ENCODE measurements around the gene CACNA2D3.

The CACNA2D3 gene

DNA sequence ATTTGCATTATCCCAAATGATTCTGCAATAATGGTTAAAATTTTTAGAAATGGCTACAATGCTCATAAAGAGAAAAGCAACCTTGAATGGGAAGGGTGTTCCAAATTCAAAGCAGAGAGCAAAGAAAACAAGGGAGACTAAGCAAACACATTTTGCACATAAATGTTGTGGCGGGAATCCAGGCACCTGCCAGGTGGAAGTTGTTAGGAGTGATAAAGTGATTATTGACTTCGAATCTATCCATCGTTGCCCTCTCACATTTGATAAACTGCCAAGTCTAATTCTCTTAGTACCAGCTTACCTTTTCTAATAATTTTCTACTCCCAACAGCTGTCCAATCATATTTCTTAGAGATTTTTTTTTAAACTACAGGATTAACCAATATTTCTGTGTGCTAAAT, 244.5 kb downstream of the CACNA2D3 start:
- 0 out of 2 replicates have a peak, but pooled peaks cover 3% of the 10 kb centered on the region for H3K4me1 ChIP-seq (ENCODE audit: insufficient read depth, low read length)
- no peaks in the 10 kb centered on the region for H3K36me3 ChIP-seq (ENCODE audit: insufficient read depth, low read length)
- H3K9ac ChIP-seq (ENCODE audit: low read depth, low read length): no peak overlapping the region
- H3K9me3 ChIP-seq (ENCODE audit: control insufficient read depth, insufficient read depth, low read length): no peaks in the 10 kb centered on the region

DNA sequence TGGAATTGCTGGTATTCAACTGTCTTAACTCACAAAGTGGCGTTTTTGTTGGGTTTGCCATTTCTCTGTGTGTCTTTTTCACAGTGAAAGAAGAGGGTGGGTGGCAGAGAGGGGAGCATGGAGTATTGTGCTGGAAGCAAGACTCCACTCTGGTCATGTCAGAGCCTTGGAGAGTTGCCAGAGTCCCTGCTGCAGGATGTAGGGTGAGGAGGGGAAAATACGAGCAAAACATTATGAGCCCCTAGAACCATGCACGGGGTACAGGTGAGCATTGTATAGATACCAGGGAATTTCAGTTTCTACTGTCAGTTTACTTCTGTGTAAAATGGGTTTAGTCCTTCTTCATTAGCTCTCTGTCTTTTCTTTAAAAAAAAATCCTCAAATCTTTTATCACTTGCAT, 249.9 kb downstream of the CACNA2D3 start:
- Histone ChIP-seq H3K9ac (ENCODE audit: low read depth, low read length) (no peak overlapping the region), H3K9me3 (ENCODE audit: control insufficient read depth, insufficient read depth, low read length) (no peaks in the 10 kb centered on the region), H3K4me1 (ENCODE audit: insufficient read depth, low read length) (0 out of 2 replicates have a peak, but pooled peaks cover 3% of the 10 kb centered on the region), H3K36me3 (ENCODE audit: insufficient read depth, low read length) (no peaks in the 10 kb centered on the region)

DNA sequence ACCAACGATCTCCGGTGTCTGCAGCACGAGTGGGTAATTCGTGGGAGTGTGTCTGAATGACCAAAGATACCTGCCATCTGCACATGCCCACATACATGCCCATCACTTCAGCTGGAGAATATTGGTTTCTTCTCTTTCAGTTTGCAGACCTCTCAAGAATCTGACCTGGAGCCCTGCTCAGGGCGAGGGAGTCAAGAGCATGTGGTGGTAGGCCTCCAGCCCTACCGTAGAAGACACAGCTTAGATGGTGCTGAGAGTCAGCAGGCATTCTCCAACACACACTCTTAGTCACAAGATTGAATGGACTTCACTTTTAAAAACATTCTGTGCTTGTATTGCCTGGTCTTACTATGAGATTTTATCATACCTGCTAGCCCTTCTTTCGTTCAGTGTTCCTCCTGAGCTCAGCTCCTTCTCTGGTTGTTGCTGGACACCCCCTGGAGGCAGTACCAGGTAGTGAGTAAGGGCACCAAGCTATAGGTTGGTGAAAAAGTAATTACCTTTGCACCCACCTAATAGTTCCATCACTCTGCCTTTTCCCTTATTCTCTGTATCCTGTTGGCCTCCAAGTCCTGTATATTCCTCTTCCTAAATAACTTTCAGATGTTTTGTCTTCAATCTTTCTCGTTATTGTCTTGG, 252.0 kb downstream of the CACNA2D3 start:
- Histone ChIP-seq H3K9ac (ENCODE audit: low read depth, low read length) (no peak overlapping the region), H3K4me1 (ENCODE audit: insufficient read depth, low read length) (no peaks in the 10 kb centered on the region), H3K9me3 (ENCODE audit: control insufficient read depth, insufficient read depth, low read length) (no peaks in the 10 kb centered on the region), H3K36me3 (ENCODE audit: insufficient read depth, low read length) (no peaks in the 10 kb centered on the region)

DNA sequence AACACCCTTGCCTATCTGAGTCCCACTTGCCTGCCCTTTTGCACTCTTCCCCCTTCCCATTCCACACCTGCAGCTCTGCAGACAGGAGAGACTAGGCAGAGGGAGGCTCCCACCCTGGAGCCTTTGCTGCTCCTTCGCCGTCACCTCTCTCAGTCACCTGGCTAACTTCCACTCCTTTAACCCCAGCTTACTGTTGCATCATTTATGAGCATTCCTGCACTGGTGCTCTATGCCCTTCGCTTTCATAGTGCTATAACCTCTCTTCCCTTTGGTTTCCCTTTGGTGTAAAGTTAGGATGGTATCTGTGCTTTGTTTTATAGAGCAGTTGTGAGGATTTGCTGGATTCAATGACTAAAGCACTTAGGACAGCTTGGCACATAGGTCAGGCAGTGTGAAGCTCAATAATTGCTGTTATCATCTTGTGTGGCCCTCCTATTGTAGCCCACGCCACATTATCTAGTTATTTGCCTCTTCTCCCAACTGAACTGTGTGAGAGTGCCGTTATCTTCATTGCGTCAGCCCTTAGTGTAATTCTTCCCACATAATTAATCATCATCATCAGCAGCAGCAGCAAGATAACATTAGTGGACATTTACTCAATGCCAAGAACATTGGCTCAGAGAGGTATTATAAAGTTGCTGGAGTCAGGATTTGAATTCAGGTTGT, 253.9 kb downstream of the CACNA2D3 start:
- no peak overlapping the region for H3K9ac ChIP-seq (ENCODE audit: low read depth, low read length)
- no peaks in the 10 kb centered on the region for H3K36me3 ChIP-seq (ENCODE audit: insufficient read depth, low read length)
- no peaks in the 10 kb centered on the region for H3K9me3 ChIP-seq (ENCODE audit: control insufficient read depth, insufficient read depth, low read length)
- no peaks in the 10 kb centered on the region for H3K4me1 ChIP-seq (ENCODE audit: insufficient read depth, low read length)

DNA sequence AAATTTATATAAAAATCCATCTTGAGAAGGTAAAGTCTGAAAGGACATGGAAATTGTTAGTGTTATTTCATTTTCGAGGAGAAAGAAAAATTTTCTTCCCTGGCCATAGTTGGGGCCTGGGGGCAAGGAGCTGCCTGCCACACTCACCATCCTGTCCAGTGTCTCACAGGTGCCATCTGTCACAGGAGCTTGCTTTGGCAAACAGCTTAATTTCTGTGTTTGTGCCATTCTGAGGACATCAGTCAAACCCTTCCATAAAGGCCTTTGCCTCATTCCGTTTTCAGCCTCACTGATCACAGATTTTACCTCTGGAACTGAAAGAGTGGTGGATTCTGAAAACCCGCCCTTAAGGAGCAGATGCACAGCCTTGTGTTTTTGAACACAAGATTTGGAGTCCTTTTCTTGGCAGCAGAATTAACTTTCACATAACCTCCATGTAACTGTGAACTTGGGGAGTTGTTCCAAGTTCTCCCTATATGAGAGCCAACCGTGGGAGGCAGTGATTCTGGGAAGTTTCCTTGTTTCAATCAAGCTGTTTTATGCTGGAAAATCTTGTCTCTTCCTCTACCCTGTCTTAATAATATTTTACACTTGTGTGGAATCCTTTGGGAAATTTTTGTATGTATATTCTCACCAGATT, 254.7 kb downstream of the CACNA2D3 start:
- Histone ChIP-seq H3K36me3 (ENCODE audit: insufficient read depth, low read length) (no peaks in the 10 kb centered on the region), H3K9me3 (ENCODE audit: control insufficient read depth, insufficient read depth, low read length) (no peaks in the 10 kb centered on the region), H3K4me1 (ENCODE audit: insufficient read depth, low read length) (no peaks in the 10 kb centered on the region)

DNA sequence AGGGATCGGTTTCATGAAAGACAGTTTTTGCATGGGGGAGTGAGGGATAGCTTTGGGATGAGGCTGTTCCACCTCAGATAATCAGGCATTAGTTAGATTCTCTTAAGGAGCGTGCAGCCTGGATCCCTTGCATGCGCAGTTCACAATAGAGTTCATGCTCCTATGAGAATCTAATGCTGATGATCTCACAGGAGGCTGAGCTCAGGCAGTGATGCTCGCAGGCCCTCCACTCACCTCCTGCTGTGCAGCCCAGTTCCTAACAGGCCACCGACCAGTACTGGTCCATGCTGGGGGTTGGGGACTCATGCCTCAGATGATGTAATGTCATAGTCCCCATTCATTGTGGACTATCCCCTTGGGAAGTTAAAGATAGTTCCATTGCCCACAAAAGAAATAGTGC, 255.8 kb downstream of the CACNA2D3 start:
- Histone ChIP-seq H3K9me3 (ENCODE audit: control insufficient read depth, insufficient read depth, low read length) (no peaks in the 10 kb centered on the region), H3K36me3 (ENCODE audit: insufficient read depth, low read length) (no peaks in the 10 kb centered on the region), H3K4me1 (ENCODE audit: insufficient read depth, low read length) (no peaks in the 10 kb centered on the region), H3K9ac (ENCODE audit: low read depth, low read length) (no peak overlapping the region)

More for the DNA sequence above, 254.7 kb downstream of the CACNA2D3 start:
- H3K9ac ChIP-seq (ENCODE audit: low read depth, low read length): no peak overlapping the region

DNA sequence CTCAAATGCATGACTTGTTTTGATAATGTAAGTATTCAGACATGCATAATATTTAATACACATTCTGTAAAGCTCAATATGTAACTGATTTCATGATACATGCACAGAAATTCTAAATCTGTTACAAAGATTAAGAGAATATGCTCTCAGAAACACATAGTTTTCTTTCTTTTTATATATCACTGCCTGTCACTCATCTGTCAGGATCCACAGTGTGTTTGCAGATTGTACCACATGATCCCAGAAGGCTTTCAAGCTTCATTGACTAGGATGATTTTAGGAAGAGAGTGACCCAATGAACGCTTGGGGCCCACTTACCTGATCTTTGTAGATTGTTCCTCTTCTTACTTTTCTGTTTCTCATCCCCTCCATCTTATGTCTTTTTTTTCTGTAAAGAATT, 261.9 kb downstream of the CACNA2D3 start:
- no peak overlapping the region for H3K9ac ChIP-seq (ENCODE audit: low read depth, low read length)
- H3K36me3 ChIP-seq (ENCODE audit: insufficient read depth, low read length): no peaks in the 10 kb centered on the region
- no peaks in the 10 kb centered on the region for H3K4me1 ChIP-seq (ENCODE audit: insufficient read depth, low read length)
- no peaks in the 10 kb centered on the region for H3K9me3 ChIP-seq (ENCODE audit: control insufficient read depth, insufficient read depth, low read length)

DNA sequence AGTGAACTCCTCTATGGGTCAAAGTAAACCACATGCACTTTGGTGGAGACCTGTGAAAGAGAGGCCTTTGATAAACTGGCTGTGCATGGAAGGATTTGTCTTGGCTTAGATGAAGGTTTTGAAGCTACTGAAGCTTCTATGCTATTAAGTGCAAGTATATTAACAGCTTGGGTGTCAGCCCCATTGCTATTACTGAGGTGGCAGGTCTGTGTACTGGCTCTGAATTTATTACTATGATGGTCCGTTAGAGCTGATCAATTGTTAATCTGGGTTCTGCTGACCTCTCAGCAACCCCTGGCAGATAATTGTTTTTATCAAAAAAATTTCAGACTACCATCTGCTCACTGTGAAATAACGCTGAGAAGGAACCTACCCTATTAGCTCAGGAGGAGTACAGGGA, 268.2 kb downstream of the CACNA2D3 start:
- H3K9ac ChIP-seq (ENCODE audit: low read depth, low read length): no peak overlapping the region

DNA sequence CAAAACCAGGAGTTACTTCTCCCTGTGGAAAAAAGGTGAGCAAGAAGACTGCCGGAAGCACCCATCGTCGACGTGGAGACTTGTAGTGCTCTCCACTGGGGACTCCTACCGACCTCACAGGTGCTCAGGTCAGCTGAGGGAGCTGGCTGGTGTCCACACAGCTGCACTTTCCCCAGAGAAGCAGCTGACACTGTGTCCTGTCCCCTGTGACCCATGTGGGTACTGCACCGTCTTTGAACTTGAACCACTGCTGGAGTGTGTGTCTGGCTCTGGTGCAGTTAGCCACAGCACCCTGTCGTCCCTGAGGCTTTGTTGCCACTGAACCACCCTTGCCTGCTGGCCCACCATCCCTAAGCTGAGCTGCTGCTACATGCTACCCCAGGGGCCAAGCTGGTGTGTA, 270.8 kb downstream of the CACNA2D3 start:
- Histone ChIP-seq H3K9me3 (ENCODE audit: control insufficient read depth, insufficient read depth, low read length) (no peaks in the 10 kb centered on the region), H3K4me1 (ENCODE audit: insufficient read depth, low read length) (no peaks in the 10 kb centered on the region), H3K9ac (ENCODE audit: low read depth, low read length) (no peak overlapping the region), H3K36me3 (ENCODE audit: insufficient read depth, low read length) (no peaks in the 10 kb centered on the region)

More for the DNA sequence above, 268.2 kb downstream of the CACNA2D3 start:
- no peaks in the 10 kb centered on the region for H3K4me1 ChIP-seq (ENCODE audit: insufficient read depth, low read length)
- H3K36me3 ChIP-seq (ENCODE audit: insufficient read depth, low read length): no peaks in the 10 kb centered on the region
- H3K9me3 ChIP-seq (ENCODE audit: control insufficient read depth, insufficient read depth, low read length): no peaks in the 10 kb centered on the region

DNA sequence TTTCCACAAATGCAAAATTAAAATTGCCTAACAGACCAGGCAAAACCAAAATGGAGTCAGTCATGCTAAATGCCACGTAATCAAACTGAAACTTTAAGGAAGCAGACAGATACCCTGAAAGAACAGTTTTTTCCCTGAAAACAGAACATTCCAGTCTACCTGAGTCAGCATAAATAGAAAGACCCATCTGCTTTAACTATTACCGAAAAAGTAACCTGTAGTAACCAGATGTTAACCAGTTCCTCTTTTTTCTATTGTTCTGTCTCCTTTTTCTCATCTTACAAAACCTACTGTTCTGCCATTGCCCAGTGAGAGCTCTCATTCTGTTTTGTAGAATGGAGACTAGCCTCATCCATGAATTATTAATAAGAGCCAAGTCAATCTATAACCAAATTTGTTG, 286.0 kb downstream of the CACNA2D3 start:
- no peaks in the 10 kb centered on the region for H3K36me3 ChIP-seq (ENCODE audit: insufficient read depth, low read length)
- no peak overlapping the region for H3K9ac ChIP-seq (ENCODE audit: low read depth, low read length)
- no peaks in the 10 kb centered on the region for H3K9me3 ChIP-seq (ENCODE audit: control insufficient read depth, insufficient read depth, low read length)
- H3K4me1 ChIP-seq (ENCODE audit: insufficient read depth, low read length): no peaks in the 10 kb centered on the region

DNA sequence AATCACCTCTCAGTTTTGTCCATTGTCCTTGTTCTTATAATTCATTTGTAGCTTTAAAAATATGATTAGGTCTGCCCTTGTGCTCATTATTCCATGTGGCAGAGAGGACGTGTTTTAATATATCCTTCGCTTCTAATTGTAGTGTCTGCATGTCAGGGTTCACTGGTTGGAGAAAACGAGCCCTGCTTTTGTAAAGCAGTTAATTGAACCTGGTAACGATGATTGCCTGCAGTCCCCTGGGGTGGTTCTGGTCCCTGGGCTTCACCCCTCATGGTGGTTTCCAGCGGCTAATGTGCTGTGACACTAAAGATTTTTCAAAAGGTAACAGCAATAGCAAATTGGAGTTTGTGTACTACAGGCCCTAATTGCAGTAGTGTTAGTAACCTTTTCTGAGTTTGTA, 299.6 kb downstream of the CACNA2D3 start:
- Histone ChIP-seq H3K36me3 (ENCODE audit: insufficient read depth, low read length) (no peaks in the 10 kb centered on the region), H3K9ac (ENCODE audit: low read depth, low read length) (no peak overlapping the region), H3K4me1 (ENCODE audit: insufficient read depth, low read length) (no peaks in the 10 kb centered on the region), H3K9me3 (ENCODE audit: control insufficient read depth, insufficient read depth, low read length) (no peaks in the 10 kb centered on the region)

DNA sequence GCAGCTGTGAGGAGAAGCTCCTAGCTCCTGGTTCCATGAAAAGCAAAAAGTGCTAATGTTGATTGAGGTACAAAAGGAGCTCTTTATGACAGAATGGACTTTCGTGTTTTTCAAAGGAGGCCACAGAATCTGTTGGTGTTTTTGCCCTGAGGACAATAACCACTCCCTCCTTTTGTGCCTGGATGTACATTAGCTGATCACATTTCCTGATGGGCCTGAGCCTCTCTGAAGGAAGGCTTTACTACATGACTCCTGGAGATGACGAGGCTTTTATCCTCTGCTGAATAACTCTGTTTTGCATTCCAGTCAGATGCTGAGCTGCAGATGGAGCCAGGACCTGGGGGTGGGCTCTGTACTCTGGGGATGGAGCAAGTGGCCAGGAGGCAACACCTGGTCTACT, 301.9 kb downstream of the CACNA2D3 start:
- Histone ChIP-seq H3K4me1 (ENCODE audit: insufficient read depth, low read length) (0 out of 2 replicates have a peak, but pooled peaks cover 5% of the 10 kb centered on the region), H3K9ac (ENCODE audit: low read depth, low read length) (no peak overlapping the region), H3K36me3 (ENCODE audit: insufficient read depth, low read length) (no peaks in the 10 kb centered on the region), H3K9me3 (ENCODE audit: control insufficient read depth, insufficient read depth, low read length) (no peaks in the 10 kb centered on the region)

DNA sequence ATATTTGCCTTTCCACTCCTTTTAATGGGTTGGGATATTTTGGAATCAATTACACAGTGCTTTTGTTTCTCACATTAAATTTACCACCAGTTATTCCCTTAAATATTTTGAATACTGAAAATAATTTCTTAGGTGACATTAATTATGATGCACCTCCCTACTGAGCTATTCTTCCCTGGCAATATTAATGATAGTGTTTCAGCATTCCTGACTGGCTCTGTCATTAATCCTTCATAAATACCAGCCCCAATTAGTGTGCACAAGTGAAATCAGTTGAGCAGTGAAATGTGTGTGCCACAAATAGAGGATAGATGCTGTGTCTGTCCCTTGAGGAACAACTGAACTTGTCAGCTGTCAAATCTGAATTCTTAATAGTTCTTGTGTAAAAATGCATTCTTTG, 304.0 kb downstream of the CACNA2D3 start:
- no peaks in the 10 kb centered on the region for H3K36me3 ChIP-seq (ENCODE audit: insufficient read depth, low read length)
- H3K9me3 ChIP-seq (ENCODE audit: control insufficient read depth, insufficient read depth, low read length): no peaks in the 10 kb centered on the region
- 0 out of 2 replicates have a peak, but pooled peaks cover 5% of the 10 kb centered on the region for H3K4me1 ChIP-seq (ENCODE audit: insufficient read depth, low read length)
- H3K9ac ChIP-seq (ENCODE audit: low read depth, low read length): no peak overlapping the region

DNA sequence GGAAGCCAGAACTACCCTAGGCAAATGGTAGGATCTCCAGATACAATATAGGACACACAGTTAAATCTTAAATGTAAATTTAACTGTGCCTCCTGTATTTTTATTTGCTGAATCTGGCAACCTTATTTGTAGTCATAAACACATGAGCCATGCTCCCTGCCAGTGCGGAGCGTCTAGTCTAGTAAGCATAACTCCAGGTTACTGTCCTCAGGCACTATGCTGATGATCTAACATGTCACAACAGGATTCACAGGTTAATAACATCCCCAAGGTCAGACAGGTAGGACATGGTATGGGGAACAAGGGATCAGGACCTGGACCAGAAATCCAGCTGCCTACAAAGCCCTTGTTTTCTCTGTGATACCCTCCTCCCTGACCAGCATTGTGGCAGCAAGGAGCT, 305.1 kb downstream of the CACNA2D3 start:
- Histone ChIP-seq H3K36me3 (ENCODE audit: insufficient read depth, low read length) (no peaks in the 10 kb centered on the region), H3K9me3 (ENCODE audit: control insufficient read depth, insufficient read depth, low read length) (no peaks in the 10 kb centered on the region), H3K4me1 (ENCODE audit: insufficient read depth, low read length) (0 out of 2 replicates have a peak, but pooled peaks cover 5% of the 10 kb centered on the region), H3K9ac (ENCODE audit: low read depth, low read length) (no peak overlapping the region)
